NCI-H146 treated with DMSO at 0.1 percent for 48 hours (cell line): ENCODE data around the gene WDR70.
A peak's percentile ranks its signal among the peaks of the same experiment; 100 is the strongest.

Source experiments
- DNase-seq: peaks from one replicate; lab custom pipeline; 2025; ENCODE audit not compliant: unreplicated experiment; lab: John Stamatoyannopoulos, UW

Gene WDR70

DNA sequence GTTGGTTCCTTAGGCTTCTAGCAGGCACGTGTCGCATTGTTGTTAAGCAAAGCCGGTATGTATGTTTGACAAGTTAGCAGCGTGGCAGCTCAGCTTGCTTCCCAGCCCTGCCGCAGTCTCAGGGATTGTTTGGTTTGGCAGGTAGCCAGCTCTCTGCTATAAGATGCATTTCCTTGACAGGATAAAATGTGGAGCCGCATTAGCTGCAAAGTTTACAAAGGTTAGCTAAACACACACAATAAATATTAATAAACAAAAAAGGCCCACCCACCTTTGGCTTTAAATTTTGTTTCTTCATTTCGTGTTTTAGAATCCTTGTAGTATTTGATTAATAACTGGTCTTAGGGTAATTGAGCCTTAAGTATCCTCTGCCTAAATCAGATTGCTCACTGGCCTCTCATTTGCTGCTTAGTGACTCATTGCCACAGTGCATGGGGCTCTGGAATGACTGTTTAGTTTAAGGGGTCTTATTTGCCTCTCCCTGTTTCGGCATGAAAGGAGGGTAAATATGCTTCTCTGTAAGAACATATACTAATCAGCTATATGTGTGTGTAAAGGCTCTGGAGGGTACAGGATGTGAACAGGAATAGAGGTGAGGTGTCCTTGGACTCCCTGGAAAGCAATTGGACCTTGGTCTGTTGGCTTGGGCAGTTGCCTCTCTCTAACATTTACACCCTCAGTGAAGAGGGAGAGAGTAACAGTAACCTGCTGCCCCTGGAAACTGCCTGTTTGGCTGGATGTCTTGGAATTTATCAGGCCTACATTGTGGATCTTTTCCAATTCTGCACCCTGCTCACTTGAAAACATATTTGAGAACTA lies 338.7 kb downstream of the WDR70 start:
- DNase-seq: peak; percentile 56

DNA sequence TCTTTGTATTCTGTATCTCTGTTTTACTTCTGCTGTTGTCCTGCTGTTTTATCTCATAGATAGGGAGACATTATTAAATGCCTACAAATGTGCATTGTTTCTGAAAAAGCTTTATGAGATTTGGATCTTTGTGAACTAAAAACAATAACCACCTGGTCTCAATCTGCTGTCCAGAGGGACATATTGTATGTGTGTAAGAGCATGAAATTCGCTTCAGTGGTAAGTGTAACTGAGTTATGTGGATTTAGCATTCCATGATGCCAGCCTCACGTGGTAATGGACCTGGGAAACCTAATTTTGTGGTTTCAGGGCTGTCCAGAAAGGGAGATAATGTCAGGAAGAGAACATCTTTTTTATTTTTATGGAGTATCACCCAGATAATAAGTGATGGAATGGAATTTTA lies 341.4 kb downstream of the WDR70 start:
- no peak for DNase-seq

DNA sequence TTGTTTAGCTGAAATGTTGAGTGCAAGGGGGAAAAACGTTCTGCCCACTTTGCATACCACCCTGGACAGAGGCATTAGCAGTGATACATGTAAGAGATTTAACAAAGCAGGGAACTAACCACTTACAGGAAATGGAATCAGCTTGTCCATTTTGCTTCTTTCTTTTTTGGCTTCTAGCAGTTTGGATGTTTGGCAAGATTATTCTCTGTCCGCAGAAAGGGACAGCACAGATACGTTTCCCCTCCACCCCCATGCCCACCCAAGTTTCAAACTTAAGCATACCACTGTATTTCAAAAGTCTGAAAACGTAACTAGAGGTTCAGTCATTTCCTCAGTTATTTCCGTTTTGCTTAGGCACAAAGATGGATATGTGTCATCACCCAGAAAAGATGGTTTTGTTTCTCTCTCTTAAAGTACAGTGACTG lies 342.3 kb downstream of the WDR70 start:
- DNase-seq: no peak

DNA sequence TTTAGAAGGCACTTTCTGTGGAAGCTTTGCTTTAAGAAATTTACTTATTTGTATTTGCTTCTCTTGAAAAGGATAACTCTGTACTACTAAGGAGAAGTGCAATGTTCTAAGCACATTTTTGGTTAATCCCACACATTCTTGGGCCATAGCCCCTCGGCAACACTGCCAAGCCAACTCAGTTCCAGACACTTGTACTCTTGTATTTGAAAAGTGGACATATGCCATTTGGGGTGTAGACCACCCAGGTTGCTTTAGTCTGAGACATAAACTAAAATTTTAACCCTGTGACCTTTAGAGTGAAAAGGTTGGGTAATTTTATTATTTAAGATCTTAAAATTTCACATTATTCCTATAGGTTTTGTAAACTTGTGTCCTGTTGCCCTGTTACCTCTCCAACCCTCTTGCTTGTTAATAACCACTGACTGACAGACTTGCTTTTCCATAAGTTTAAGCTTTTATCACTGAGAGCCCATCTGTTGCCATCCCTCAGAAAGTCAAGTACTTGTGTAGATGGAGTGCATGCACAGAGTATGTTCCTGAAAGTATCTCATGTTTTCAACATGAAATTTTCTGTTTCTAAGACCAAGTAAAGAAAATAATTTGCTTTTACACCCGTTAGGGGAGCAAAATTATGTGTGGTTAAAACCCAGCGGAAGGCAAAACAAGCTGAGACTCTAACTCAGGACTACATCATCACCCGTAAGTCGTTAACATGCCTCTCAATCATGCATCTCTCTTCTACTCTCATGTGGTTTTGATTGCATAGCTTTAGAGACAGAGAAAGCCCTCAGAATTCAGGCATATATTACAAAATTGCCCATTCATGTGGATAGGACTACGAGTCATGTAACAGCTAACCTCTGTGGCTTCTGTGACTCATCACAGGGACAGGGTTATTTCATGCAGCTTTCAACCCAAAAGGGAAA lies 343.4 kb downstream of the WDR70 start:
- DNase-seq: no peak

DNA sequence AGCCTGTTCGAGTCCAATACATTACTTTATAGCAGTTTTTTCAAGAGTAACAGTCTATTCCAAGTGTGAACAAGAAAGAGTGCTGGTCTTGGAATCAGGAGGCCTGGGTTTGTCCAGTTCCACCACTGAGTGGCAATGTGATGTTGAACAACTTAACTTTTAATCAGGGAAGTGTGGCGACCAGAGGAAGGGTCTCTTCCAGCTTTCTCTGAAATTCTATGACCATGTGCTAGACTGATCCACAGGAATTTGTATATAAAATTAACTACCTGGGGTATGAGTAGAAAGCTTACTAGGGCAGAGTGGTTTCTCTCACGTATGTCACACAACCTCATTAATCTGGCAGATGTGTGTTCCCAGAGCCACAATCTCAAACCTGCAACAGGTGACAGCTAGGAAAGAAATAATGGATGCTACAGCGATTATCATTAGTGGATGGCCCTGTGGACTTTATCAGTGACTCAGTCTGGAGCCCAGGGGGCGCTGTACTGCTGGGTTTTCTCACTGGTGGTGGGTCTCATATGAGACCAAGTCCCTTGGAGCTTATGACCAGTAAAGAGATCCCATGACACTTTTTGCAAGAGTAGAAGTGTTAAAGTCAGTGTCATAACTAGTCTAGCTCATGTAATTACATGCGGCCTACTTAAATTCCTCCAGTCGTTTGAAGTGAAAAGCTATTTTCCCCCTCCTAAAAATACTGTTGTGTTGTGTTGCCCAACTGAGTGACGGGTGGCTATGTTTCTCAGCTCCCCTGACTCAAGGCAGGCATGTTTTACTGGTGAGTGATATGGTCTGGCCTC lies 344.2 kb downstream of the WDR70 start:
- DNase-seq: no peak

DNA sequence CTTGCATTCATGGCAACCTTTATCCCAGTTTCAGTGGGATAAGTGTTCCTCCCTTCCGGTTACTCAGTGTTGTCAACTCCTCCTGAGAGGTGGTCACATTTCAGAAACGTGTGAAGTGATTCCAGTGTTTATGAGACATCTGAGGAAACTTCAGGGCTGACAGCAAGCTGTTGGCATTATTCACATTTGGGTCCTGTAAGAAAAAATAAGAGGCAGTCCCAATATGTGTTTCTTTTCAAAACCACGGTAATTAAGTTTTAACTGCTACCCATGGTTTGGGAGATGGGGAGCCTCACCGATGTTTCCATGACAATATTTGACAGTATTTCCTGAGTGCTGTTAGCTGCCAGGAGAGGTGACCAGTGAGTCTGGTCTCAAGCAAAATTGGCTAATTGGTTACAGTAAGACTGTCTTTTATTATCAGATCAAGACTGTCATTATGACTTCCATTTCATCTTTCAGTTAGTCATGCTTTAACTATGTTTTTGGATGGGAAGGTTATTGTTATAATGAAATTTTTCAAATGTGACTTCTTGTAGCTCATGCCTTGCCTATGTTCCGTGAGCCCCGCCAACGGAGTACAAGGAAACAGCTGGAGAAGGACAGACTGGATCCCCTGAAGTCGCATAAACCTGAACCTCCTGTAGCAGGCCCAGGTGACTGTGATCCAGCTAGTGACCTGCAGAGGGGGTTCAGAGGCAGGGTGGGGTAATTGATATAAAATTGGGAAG lies 345.4 kb downstream of the WDR70 start:
- no peak for DNase-seq

DNA sequence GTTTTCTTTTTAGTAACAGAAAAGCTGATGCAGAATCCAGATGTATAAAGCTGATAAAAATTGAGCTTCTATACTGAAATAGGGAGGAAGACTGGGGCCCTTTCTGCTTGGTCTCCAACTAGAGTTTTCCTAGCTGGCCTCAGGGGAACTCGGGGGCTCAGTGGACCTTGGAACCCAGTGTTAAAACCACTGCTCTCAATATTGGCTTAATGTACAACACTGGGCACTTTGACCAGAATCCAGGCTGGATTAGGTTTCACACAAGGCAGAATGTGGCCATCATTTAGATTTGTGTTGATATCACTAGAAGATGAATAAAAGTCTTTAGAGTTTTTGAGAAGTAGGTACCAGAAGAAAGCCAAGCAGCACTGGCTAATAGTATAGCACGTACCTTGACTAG lies 346.1 kb downstream of the WDR70 start:
- DNase-seq: no peak

DNA sequence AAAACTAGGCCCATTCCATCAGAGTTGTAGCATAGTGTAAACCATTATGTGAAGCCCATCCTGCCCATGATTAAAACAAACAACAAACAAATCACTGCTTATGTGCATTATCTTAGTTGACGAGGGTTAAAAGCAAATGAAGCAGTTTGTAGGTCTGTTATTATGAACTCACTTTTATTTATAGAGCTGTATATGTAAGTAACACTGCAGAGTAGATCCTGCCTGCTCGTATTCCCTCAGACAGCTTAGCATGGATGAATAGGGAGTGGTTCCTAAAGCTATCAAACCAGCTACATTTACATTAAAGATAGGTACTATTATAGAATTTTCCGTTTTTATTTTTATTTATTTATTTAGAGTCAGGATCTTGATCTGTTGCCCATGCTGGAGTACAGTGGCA lies 348.1 kb downstream of the WDR70 start:
- no peak for DNase-seq

DNA sequence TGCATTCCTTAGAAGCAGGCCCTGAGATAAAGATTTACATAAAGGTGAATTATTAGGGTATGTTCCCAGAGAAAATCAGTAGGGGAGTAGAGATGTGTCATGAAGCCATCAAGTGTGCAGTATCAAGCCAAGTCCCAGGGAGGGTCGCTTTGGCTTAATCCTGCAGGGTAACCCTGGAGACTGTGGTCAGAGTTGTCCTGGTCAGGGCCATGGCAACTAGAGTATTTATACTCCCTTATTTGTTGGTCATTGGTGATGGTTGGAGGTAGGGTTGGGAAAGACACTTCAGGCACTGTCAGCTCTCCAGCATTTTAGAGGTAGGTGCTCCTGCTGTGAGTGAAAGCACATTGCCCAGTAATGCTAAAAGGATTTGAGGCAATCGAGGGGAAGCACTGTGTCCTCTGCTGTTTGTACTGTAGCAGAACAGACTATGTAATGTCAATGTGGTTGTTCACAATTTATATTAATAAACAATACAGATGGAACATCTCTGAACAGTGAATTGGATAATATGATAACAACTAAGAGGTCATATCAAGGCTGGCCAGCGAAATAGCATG lies 351.9 kb downstream of the WDR70 start:
- no peak for DNase-seq

DNA sequence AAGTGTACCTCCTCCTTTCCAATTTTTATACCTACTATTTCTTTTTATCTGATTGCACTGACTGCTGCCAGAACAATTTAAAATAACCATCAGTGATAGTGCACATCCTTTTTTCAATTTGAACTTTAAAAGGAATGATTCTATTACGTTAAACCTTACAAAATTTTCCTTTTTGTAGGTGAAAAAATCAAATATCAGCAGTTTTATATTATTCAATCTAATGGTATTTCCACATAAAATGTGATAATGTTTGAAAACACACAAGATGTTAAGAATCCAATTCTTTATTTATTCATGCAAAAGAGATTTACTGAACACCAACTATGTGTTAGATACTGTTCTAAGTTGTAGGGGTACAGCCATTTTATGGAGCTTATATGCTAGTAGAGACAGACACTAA lies 355.0 kb downstream of the WDR70 start:
- no peak for DNase-seq

DNA sequence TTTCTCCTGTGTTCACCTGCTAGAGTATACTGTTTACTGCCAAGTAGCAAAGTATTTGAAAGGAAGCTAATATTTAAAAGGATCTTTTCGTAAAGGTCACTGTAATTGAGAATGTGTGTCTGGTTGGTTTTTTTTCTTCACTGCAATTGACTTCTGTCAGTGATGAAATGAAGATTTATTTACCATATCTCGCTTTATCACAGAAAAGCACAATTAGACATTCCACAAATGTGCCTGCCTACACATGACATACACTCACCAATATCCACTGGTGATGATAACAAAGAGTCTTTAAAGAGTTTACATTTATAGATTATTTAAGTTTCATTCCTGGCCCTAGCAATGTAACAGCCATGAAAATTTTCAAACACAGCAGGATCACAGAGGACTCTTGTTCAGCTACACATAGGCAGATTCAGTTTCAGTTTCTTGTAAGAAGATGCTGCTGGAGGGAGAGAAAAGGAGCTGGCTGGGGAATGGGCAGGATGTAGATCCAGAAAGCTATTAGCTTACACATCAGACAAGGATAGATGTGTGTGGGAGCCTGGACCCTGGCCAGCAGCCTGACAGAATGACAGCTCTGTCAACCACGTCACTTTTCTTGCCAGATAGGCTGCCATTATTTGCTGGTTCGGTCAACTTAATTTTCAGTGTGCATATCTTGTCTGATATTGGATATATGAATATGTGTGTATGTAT lies 356.7 kb downstream of the WDR70 start:
- no peak for DNase-seq

DNA sequence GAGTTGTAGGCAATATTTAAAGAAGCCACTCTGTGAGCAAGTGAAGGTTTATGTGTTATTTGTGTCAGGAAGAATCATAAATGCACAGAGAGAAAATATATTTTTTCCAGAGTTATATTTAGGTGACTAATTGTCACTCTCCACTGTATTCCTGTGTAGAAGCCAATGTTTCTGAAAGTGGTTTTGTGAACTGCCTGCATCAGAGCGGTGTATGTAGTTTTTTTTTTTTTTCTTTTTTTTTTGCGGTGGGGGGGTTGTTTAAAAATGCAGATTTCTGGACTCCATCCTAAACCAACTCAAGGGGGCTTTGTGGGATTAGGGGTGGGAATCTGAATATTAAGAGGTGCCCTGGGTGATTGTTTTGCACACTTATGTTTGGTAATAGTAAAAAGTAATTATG lies 357.3 kb downstream of the WDR70 start:
- no peak for DNase-seq

DNA sequence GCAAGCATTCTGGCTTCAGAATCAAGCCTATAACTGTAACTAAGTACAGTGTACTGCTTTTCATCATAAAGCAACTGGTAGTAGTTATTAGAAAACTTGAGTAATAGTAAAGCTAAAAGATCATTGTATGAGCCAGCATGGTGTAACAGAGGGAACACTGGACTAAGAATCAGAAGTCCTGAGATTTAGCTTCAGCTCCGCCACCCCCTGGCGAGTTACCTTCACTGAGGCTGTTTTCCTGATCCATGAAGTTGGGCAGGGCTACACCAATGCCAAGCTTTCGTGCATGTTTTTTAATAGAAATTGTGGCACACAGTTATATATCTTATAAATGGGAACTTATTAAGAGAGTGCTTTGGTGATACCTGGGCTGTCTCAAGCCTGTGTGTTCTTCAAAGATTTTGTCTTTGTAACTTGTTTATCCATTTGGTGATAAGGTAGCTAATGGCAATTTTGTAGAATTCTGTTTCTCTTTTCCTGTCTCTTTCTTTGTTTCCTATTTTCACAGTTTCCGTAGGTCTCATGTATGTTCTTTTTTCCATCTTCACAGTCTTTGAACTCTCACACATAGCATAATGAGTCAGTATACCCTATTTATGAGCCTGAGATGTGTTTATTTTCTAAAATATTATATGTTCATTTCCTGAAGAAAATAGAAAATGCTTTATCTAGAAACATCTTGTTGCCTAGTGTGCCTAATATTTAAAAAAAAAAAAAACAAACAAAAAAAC lies 358.4 kb downstream of the WDR70 start:
- no peak for DNase-seq

DNA sequence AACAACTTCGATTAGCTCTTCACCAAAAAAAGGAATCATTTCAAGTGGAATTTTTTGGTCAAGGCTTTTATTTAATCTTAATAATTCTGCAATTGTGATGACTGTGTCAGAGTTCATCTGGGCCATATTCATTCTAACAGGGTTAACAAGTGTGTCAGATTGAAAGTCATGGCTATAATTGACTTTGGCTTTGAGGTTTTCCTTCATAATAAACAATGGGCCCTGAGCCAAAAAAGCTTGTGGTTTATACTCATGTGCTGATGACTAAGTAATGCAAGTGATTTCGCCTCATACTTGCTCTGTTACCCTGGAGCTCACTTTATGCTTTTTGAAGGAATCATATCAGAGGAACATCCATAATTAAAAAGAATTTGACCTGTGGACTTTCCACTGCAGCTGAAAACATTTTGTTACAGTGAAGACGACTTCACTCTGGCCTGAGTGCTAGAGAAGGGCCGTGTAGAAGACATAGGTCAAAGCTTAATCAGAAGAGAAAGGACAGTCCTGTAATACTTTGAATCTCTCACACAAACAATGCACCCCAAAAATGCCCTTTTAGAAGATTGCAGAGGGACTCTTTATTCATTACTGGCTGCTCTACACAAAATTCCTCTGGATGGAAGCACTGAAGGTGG lies 359.1 kb downstream of the WDR70 start:
- DNase-seq: no peak

DNA sequence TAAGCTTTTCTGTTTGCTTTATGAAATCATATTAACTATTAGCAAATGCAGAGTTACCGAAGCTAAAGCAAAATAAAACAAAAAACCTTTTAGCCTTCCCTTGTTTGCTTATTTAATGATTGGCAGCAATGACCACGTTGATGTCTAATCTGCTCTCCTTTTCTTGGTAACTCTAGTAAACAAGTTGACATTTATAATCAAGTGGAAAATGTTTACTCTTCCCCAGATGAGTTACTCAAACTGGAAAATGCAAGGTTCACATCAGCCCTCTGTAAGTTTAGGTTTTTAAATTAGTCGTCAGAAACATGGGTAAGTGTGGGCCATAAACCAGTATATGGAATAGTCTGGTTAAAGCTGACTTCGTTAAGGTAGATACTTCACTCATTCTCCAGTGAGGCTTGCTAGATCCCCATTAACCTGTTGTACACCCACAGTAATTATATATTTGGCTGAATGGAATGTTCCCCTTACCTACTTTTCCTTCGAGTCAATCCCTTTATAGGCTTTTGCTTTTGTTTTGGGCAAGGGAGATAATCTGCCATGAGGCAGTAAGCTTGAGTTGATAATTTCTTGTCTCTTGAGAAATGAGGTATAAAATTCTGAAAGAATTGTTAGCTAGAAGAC lies 359.9 kb downstream of the WDR70 start:
- no peak for DNase-seq

DNA sequence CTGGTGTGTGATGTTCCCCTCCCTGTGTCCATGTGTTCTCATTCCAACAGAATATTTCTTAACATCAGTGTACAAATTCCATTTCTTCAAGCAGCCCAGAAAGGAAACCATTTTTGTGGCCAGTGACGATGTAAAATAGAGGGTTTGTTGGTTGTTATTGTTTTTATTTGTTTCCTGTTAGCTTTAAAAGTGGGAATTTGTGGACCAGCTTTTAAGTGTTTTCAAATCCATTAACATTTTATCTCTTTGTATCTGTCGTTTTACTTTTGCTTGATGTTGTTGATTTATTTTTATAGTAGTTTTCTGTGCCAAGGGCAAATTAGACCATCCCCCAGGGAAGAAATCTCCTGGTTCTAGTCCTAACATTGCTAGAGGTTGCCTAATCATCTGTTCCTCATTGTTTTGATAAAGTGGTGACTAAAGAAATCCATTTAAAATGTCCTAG lies 360.7 kb downstream of the WDR70 start:
- no peak for DNase-seq

DNA sequence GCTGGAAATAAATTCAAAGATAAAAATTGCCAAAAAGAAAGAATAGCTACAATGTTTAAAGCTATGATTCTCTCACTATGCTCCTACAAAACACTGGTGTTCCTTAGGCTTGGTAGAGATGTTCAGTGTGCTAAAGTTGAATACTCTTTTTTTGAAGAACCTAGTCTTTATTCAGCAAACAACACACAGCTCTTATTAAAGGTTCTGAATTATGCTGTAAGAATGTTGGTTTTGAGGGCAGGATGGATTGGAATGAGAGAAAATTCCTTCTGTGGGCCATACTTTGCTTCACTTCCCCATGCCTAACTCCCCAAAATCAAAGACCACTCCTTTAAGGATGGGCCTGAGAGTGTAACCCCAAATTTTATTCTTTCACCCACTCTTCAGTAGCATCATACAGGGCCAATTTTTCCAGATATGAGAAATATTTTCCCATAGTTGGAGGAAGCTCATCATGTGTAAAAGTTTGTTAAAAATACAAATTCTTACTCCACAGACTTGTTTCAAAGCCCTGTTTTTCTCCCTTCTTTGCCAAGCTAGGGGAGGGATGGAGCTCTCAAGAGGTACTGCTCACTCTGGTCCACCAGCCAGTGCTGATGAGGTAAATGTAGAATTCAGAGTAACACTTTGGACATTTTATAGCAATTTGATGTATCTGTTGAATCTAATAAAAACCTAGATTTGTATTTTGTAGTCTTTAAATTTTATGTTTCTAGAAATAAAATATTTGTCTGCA lies 361.4 kb downstream of the WDR70 start:
- DNase-seq: no peak
